Astrocyte (in vitro differentiated cells and primary cell): ENCODE results near the gene MED9.

ENCODE experiments used
- EZH2 ChIP-seq: IDR thresholded peaks from 2 replicates; pipeline ENCODE4 v1.6.1; 2012; ENCODE audit warnings: mild to moderate bottlenecking, low read length, inconsistent platforms; ENCODE audit not compliant: insufficient read depth
- TF ChIP-seq, protein P1 (sequence below): IDR thresholded peaks from 2 replicates; pipeline ENCODE4 v1.5.1; 2011; ENCODE audit warnings: low read depth, mild to moderate bottlenecking, inconsistent platforms, low read length, moderate library complexity; ENCODE audit not compliant: insufficient read depth

DNA sequence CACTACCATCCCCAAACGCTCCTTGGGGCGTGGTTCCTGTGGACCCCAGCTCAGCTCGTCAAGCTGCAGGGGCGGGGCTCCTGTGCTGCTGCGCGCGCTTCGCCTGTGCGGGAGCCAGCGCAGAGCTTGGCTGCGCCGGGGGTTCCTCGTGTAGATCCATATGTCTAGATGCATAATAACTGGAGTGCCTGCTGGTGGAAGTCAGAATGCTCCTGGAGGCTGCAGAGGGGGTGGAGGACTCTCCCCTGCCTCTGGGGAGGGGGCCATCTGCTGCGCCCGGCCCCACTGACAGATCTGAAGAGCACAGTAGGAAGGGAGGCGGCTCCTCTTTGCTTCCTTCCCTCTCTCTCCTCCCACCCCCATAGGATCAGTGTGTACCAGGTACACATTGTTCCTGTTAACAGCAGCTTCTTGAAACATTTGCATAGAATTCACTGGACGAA, 14.8 kb downstream of the MED9 start:
- no peak for TF ChIP-seq EZH2
- TF ChIP-seq, protein P1, sequence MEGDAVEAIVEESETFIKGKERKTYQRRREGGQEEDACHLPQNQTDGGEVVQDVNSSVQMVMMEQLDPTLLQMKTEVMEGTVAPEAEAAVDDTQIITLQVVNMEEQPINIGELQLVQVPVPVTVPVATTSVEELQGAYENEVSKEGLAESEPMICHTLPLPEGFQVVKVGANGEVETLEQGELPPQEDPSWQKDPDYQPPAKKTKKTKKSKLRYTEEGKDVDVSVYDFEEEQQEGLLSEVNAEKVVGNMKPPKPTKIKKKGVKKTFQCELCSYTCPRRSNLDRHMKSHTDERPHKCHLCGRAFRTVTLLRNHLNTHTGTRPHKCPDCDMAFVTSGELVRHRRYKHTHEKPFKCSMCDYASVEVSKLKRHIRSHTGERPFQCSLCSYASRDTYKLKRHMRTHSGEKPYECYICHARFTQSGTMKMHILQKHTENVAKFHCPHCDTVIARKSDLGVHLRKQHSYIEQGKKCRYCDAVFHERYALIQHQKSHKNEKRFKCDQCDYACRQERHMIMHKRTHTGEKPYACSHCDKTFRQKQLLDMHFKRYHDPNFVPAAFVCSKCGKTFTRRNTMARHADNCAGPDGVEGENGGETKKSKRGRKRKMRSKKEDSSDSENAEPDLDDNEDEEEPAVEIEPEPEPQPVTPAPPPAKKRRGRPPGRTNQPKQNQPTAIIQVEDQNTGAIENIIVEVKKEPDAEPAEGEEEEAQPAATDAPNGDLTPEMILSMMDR: no peak
